HG03103 (cell line): ENCODE measurements around the gene C16orf54.
"Not testable (repeated sequence)": the region's sequence is repeated elsewhere in the genome, so short reads cannot be mapped to it uniquely, and the experiment has no call there.

Experiments
- ATAC-seq: cut with Tn5 transposase; IDR thresholded peaks from one replicate; pipeline ENCODE4 v1.9.1; 2021; ENCODE audit warnings: low read depth; ENCODE audit not compliant: unreplicated experiment

C16orf54 gene

GRCh38 chr16:29743475-29743826 is 2.3 kb downstream of the C16orf54 start:
- ATAC-seq, result no peak

DNA sequence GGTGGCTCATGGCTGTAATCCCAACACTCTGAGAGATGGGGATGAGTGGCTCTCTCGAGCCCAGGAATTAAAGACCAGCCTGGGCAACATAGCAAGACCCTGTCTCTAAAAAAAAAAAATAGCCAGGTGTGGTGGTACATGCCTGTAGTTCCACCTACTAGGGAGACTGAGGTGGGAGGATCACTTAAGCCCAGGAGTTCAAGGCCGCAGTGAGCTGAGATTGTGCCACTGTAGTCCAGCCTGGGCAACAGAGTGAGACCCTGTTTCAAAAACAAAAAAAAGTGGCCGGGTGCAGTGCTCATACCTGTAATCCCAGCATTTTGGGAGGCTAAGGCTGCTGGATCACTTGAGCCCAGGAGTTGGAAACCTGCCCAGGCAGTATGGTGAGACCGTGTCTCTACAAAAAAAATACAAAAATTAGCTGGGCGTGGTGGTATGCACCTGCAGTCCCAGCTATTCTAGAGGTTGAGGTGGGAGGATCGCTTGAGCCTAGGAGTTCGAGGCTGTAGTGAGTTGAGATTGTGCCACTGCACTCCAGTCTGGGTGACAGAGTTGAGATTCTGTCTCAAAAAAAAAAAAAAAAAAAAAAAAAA is 3.0 kb downstream of the C16orf54 start:
- ATAC-seq, result no peak

GRCh38 chr16:29740630-29741015 is 5.2 kb downstream of the C16orf54 start:
- not testable (repeated sequence) for ATAC-seq

GRCh38 chr16:29739927-29740629 is 5.7 kb downstream of the C16orf54 start:
- ATAC-seq, result not testable (repeated sequence)

GRCh38 chr16:29738514-29738913 is 7.3 kb downstream of the C16orf54 start:
- no peak for ATAC-seq

DNA sequence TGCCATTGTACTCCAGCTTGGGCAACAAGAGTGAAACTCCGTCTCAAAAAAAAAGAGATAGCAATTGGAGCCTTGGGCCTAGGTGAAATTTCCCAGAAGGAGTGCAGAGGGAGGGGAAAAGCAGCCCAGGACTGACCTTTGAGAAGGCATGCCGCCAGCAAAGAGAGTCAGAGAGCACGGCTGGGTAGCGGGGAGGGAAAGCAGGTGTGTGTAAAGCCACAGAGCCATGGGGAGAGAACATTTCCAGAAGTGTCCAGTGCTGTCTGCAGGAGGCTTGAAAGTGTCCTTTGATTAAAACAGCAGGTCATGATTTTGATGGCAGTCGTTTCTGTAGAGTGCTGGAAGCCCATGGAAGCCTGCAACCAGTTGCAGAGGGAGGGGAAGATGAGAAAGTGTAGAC is 8.1 kb downstream of the C16orf54 start:
- no peak for ATAC-seq

- ATAC-seq, result no peak
Measured at GRCh38 chr16:29736764-29737163, 9.0 kb downstream of the C16orf54 start.

DNA sequence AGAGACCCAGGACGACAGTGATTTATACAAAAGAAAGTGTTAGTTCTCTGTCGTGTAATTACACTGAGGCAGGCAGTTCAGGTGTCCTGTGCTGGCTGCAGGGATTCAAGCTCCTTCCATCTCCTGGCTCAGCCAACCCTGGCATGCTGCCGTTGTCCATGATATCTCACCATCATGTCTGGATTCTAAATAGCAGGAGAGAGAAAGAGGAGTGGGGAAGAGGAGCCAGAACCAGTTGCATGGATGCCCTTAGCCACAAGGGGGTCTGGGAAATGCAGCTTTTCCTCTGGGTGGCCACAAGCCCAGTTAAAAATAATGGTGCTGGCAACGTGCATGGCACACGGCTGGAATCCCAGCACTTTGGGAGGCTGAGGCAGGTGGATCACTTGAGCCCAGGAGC is 9.7 kb downstream of the C16orf54 start:
- no peak for ATAC-seq

- no peak for ATAC-seq
Measured at GRCh38 chr16:29734786-29735185, 11.0 kb downstream of the C16orf54 start.

DNA sequence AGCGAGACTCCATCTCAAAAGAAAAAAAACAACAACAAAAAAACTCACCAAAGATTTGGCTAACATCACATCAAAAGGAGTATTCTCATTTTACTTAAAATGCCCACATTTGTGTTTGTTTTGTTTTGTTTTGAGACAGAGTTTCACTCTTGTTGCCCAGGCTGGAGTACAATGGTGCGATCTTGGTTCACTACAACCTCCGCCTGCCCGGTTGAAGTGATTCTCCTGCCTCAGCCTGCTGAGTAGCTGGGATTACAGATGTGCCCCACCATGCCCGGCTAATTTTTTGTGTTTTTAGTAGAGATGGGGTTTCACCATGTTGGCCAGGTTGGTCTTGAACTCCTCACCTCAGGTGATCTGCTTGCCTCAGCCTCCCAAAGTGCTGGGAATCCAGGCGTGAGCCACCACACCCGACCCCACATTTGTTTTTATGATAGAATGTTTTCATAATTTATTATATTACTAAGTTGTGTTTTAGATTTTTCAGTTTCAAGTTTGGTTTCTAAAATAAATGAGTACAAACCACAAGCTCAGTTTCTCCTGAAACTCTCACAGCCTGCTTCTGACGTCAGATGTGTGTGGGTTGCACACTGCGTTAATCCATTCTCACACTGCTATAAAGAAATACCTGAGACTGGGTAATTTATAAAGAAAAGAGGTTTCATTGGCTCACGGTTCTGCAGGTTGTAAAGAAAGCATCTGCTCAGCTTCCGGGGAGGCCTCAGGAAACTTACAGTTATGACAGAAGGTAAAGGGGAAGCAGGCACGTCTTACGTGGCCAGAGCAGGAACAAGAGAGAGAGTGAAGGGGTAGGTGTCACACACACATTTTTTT is 13.8 kb downstream of the C16orf54 start:
- not testable (repeated sequence) for ATAC-seq

DNA sequence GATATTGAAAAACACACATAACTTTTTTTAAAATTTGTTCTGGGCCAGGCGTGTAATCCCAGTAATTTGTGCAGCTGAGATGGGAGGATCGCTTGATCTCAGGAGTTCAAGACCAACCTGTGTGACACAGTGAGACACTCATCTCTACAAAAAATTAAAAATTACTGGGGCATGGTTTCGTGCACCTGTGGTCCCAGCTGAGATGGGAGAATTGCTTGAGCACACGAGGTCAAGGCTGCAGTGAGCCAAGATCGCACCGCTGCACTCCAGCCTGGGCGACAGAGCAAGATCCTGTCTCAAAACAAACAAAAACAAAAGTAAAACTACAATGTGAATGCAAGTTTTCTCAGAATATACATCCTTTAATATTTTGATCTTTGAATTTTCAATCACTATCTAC is 15.1 kb downstream of the C16orf54 start:
- no peak for ATAC-seq

DNA sequence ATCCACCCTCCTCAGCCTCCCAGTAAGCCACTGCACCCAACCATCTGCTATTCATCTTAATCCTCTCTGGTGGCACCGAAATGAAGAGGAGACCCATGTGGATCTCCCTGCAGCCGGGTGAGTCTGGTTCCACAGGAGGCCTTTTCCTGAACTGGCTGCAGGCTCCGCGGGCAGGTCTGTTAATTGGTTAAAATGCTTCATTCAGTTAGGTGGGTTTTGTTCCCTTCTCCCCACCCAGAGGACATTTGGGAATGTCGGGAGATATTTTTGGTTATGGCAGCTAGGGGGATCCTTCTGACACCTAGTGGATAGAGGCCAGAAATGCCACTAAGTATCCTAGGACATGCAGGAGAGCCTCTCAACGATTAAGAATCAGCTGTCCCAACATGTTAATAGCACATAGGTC is 16.7 kb downstream of the C16orf54 start:
- ATAC-seq, result no peak

DNA sequence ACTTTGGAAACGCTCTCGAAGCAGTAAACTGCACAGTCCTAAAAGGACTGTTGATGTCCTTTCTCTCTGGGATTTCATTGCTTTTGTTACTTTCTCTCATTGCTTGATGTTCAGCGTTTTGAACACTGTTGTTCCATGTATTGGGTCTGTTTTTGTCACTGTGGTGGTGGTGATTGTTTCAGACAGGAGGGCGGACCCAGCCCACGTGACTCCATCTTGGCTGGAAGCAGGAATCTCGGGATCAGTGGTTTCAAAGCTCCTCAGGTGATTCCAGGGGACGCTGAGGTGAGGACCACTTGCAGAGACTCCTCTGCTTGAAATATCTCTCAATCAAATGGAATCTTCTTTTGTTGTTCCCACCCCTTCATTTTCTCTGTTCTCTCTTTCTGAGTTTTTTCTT is 18.3 kb downstream of the C16orf54 start:
- ATAC-seq, result no peak

GRCh38 chr16:29726845-29727377 is 18.9 kb downstream of the C16orf54 start:
- ATAC-seq, result no peak

- not testable (repeated sequence) for ATAC-seq
Measured at GRCh38 chr16:29721167-29721879, 24.5 kb downstream of the C16orf54 start.

GRCh38 chr16:29720703-29721102 is 25.1 kb downstream of the C16orf54 start:
- ATAC-seq, result no peak

DNA sequence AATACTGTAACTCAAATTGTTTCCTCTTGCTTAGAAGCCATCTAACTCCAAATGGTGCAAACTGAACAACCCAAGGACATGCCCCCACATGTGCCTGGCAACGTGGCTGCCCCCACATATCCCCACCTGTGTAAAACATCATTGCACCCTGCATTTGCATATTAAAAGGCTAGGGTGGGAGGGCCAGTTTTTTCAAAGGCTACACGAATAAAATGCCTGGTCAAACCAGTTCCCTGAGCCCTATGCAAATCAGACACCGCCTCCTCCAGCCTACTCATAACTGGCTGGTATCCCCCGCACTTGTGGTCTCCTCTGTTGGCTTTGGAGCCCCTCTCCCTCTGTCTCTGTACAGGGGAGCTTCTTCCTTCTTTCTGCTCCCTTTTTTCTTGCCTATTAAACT is 26.7 kb downstream of the C16orf54 start:
- ATAC-seq, result no peak

- no peak for ATAC-seq
Measured at GRCh38 chr16:29717113-29717512, 28.7 kb downstream of the C16orf54 start.

DNA sequence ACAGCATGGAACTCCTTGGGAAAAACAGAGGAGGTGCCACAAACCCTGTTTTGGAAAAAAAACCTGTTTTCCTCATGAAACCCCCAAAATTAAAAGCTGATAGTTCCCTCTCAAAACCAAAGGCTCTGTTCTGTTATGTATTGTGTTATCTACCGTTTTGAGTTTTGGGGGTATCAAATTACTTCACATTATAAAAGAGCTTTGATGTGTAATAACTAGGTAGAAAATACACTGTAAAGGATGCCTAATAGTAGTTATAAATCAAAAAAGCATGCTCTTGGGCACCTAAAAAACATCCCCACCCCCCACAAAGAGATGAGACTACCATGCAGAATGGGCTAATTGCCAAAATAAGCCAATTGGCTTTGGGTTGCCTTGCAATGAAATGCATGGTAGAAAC is 30.8 kb downstream of the C16orf54 start:
- ATAC-seq, result no peak

- no peak for ATAC-seq
Measured at GRCh38 chr16:29714396-29714795, 31.4 kb downstream of the C16orf54 start.

DNA sequence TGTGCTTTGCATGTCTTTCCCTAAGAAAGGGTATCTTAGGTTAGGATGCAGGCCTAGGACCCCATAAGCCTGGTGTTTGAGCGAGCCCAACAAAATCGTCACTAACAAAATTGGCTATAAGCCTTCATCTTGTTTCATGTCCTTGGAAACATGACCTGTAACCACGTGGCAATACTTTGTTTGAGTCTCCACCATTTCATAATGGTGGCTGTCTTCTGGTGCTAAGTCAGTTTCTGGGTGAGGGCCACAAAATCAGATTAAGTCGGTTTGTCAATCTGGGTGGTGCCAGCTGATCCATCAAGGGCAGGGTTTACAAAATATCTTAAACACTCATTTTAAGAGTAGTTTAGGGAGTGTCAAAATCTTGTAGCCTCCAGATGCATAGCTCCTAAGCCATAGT is 33.0 kb downstream of the C16orf54 start:
- no peak for ATAC-seq
